Measurements from ENCODE around the gene RRM1. TPM values are rescaled to one million over a fixed set of nuclear protein-coding genes. Genes with fewer than 3 reads are reported as not detected.
A peak's percentile ranks its signal among the peaks of the same experiment; 100 is the strongest.

RRM1 gene
- total RNA-seq (2021) (57.7 and 68.1 TPM in 2 replicates), Bru-seq, nascent RNA (percentile 80 among the genes with signal in this experiment), BruChase-seq, experiment 1, labeled RNA remaining after a 2-hour chase (percentile 58 among the genes with signal in this experiment), BruChase-seq, experiment 2, labeled RNA remaining after a 6-hour chase (percentile 85 among the genes with signal in this experiment)
- long read RNA-seq, transcript RRM1-201 (19 exons, 3,076 nt), result major isoform, 124 of 141 reads
- long read RNA-seq, partial matches to known transcripts, result 9 of 141 reads
- long read RNA-seq, other reads (novel, unspliced or antisense), result 8 of 141 reads

GRCh38 chr11:4094348-4095291 lies at the start of gene RRM1:
Gene RRM1 (plus strand): TSS chr11:4094799. CDS start chr11:4095013, 214 bp downstream.
- H4K20me1 ChIP-seq (ENCODE audit: insufficient read depth), result no peaks in the 10 kb centered on the region
- H3K36me3 ChIP-seq (ENCODE audit: low read depth), result no peaks in the 10 kb centered on the region
- intact Hi-C loops (cut with micrococcal nuclease; ENCODE audit: unreplicated experiment), result no loop called here
- peak within 1 kb of the TSS; percentile 66 for H3K27ac ChIP-seq
- H3K9me3 ChIP-seq (ENCODE audit: insufficient read depth, low read depth), result no peaks in the 10 kb centered on the region
- peak within 1 kb of the TSS; percentile 88 for H3K4me2 ChIP-seq
- peaks cover 11% of the 10 kb centered on the region; the same call in 1 of the 2 replicates for H3K4me1 ChIP-seq (replicated peaks; ENCODE audit: insufficient read depth)
- peak within 1 kb of the TSS; percentile 68 for H3K4me3 ChIP-seq
- H3K79me2 ChIP-seq (ENCODE audit: low read depth), result peaks cover 19% of the 10 kb centered on the region
- peak; percentile 66 to 78 for DNase-seq
- peaks cover 4% of the 10 kb centered on the region; the same call in 1 of the 2 replicates for H3F3A ChIP-seq (ENCODE audit: insufficient read depth, low read depth)
- CTCF ChIA-PET, result no interaction called here
- H3K27me3 ChIP-seq (ENCODE audit: insufficient read depth, low read depth), result no peaks in the 10 kb centered on the region
- TF ChIP-seq EZH2 (IDR thresholded peaks at IDR 0.05; ENCODE audit: low read depth), result no peak
- no peak for TF ChIP-seq CTCF (conservative IDR thresholded peaks at IDR 0.05)
- BruUV-seq (replicated peaks), result TSS peak; percentile 41
- POLR2A ChIA-PET (ENCODE audit: unreplicated experiment), result no interaction called here
- no peaks in the 10 kb centered on the region for H3K9me2 ChIP-seq (ENCODE audit: insufficient read depth)
- H2AFZ ChIP-seq, result peak within 1 kb of the TSS; percentile 84

GRCh38 chr11:4044976-4045646 lies 49.5 kb upstream of the RRM1 start:
- Histone ChIP-seq H3F3A (ENCODE audit: insufficient read depth, low read depth) (no peaks in the 10 kb centered on the region), H3K9me3 (ENCODE audit: insufficient read depth, low read depth) (no peaks in the 10 kb centered on the region), H4K20me1 (ENCODE audit: insufficient read depth) (no peaks in the 10 kb centered on the region), H3K4me3 (no peak overlapping the region), H3K27ac (no peak overlapping the region), H3K79me2 (ENCODE audit: low read depth) (no peaks in the 10 kb centered on the region), H2AFZ (no peak overlapping the region), H3K27me3 (ENCODE audit: insufficient read depth, low read depth) (no peaks in the 10 kb centered on the region), H3K4me2 (no peak overlapping the region), H3K4me1 (replicated peaks; ENCODE audit: insufficient read depth) (no peaks in the 10 kb centered on the region), H3K9me2 (ENCODE audit: insufficient read depth) (no peaks in the 10 kb centered on the region), H3K36me3 (ENCODE audit: low read depth) (no peaks in the 10 kb centered on the region)
- no TSS peak for BruUV-seq (replicated peaks)
- ChIA-PET CTCF (no interaction called here), POLR2A (ENCODE audit: unreplicated experiment) (no interaction called here)
- DNase-seq, result no peak
- intact Hi-C loops (cut with micrococcal nuclease; ENCODE audit: unreplicated experiment), result no loop called here
- TF ChIP-seq CTCF (conservative IDR thresholded peaks at IDR 0.05), result no peak
- TF ChIP-seq EZH2 (IDR thresholded peaks at IDR 0.05; ENCODE audit: low read depth), result no peak

- BruUV-seq (replicated peaks), result no TSS peak
- Histone ChIP-seq H3K9me3 (ENCODE audit: insufficient read depth, low read depth) (no peaks in the 10 kb centered on the region), H3K4me3 (no peak overlapping the region), H3K36me3 (ENCODE audit: low read depth) (no peaks in the 10 kb centered on the region), H3K4me2 (no peak overlapping the region), H4K20me1 (ENCODE audit: insufficient read depth) (no peaks in the 10 kb centered on the region), H3K79me2 (ENCODE audit: low read depth) (no peaks in the 10 kb centered on the region), H3K27me3 (ENCODE audit: insufficient read depth, low read depth) (no peaks in the 10 kb centered on the region), H3K9me2 (ENCODE audit: insufficient read depth) (no peaks in the 10 kb centered on the region), H3F3A (ENCODE audit: insufficient read depth, low read depth) (no peaks in the 10 kb centered on the region), H3K27ac (no peak overlapping the region), H2AFZ (no peak overlapping the region), H3K4me1 (replicated peaks; ENCODE audit: insufficient read depth) (no peaks in the 10 kb centered on the region)
- TF ChIP-seq CTCF (conservative IDR thresholded peaks at IDR 0.05) (no peak), EZH2 (IDR thresholded peaks at IDR 0.05; ENCODE audit: low read depth) (no peak)
- no peak for DNase-seq
- intact Hi-C loops (cut with micrococcal nuclease; ENCODE audit: unreplicated experiment), result no loop called here
- ChIA-PET CTCF (no interaction called here), POLR2A (ENCODE audit: unreplicated experiment) (no interaction called here)
These were observed 46.3 kb upstream of the RRM1 start for GRCh38 chr11:4048340-4048739.
